DMS153 treated with DMSO at 0.1 percent for 48 hours (cell line): Measurements from ENCODE around the gene RFX4.

Experiments
- DNase-seq: peaks from one replicate; lab custom pipeline; 2025; ENCODE audit not compliant: unreplicated experiment; lab: John Stamatoyannopoulos, UW

Gene RFX4

GRCh38 chr12:106801167-106801708 is 218.4 kb downstream of the RFX4 start:
- no peak for DNase-seq

- no peak for DNase-seq
Observed at GRCh38 chr12:106801830-106802533, 219.2 kb downstream of the RFX4 start.

GRCh38 chr12:106804668-106805067 is 221.9 kb downstream of the RFX4 start:
- DNase-seq: no peak
